Adrenal gland (tissue), 12 donors: ENCODE measurements around the gene SP8. TPM values are rescaled to one million over a fixed set of nuclear protein-coding genes. Genes with fewer than 3 reads are reported as not detected.

Source experiments
- DNase-seq, 7 donors: peaks; one replicate each; pipeline ENCODE4 v3.0.0-alpha.2; 2019 to 2020
- H3K27ac ChIP-seq, 5 donors: fragments of 200-600 bp; sonication (generic) in 4 of 5; 1 replicate in 3 of 5; 2 replicates in 2 of 5; pipeline versions ENCODE4 v1.5.1 to v1.8.0; 2016 to 2020; ENCODE audit warnings: mild to moderate bottlenecking in 1 of 5
- H3K27me3 ChIP-seq: fragments of 200-600 bp; 2 replicates; pipeline ENCODE4 v1.8.0; 2021
- H3K36me3 ChIP-seq, 2 donors: fragments of 200-600 bp; replicated peaks in 1 of 2; 1 replicate in 1 of 2; 2 replicates in 1 of 2; pipeline versions ENCODE4 v1.5.1 to v1.8.0; 2018 to 2022
- H3K4me1 ChIP-seq, 2 donors: fragments of 200-600 bp; replicated peaks in 1 of 2; 1 replicate in 1 of 2; 2 replicates in 1 of 2; pipeline versions ENCODE4 v1.5.1 to v1.8.0; 2018 to 2021
- H3K4me3 ChIP-seq, 4 donors: fragments of 200-600 bp; sonication (generic) in 3 of 4; one replicate each; pipeline ENCODE4 v1.5.1; 2016 to 2018
- H3K9me3 ChIP-seq, 3 donors: fragments of 200-600 bp; sonication (generic) in 1 of 3; replicated peaks in 1 of 3; 1 replicate in 2 of 3; 2 replicates in 1 of 3; pipeline versions ENCODE4 v1.5.1 to v1.8.0; 2016 to 2021
- POLR2A ChIP-seq, 2 donors: fragments of 450-650 bp; IDR thresholded peaks; one replicate each; pipeline ENCODE4 v1.6.1; 2017; ENCODE audit warnings: antibody characterized with exemption in 2 of 2, mild to moderate bottlenecking in 2 of 2, moderate library complexity in 1 of 2
- WGBS, 4 donors: extraction: QIAGEN DNeasy Blood & Tissue Kit in 2 of 4; methylation state at CpG; one replicate each; pipeline versions ENCODE4 v1.1.5 to v1.1.7; 2013 to 2017; 5-methylcytosine and 5-hydroxymethylcytosine counted together
- intact Hi-C, 2 donors: fragments of 100-400 bp; cut with DNase I; formaldehyde crosslinking; loops; one replicate each; pipeline versions ENCODE4 v1.14.1 to v1.15.0; 2022 to 2023
- polyA plus RNA-seq, 3 donors: library from polyadenylated mRNA; stranded (reverse); fragments of 200-250 nt in 2 of 3; fragments of 350-450 nt in 1 of 3; fragmentation: Illumina TruSeq in 1 of 3; extraction: RNeasy Lipid Tissue Mini Kit (QIAGEN cat#74804) in 1 of 3; gene quantifications; one replicate each; pipeline ENCODE4 v1.2.3, GENCODE V29; 2013 to 2014
- total RNA-seq, 9 donors: library from RNA; depleted of rRNA in 4 of 9; stranded (reverse); fragments of >200 nt in 4 of 9; fragments of 120-200 nt in 1 of 9; fragmentation: NEBNext Ultra II Directional in 1 of 9; extraction: Animal tissue kit (Norgen Biotek cat#: 25700) in 1 of 9; gene quantifications; one replicate each; pipeline versions ENCODE4 v1.1.0 to v1.2.4, GENCODE V29; 2013 to 2023
- TF ChIP-seq, protein P1 (sequence below), 6 experiments: fragments of 450-650 bp in 4 of 6; fragments of 200-600 bp in 2 of 6; sonication (generic) in 1 of 6; IDR thresholded peaks; 1 replicate in 5 of 6; 2 replicates in 1 of 6; pipeline versions ENCODE4 v1.5.1 to v1.8.0; 2016 to 2021; ENCODE audit warnings: antibody characterized with exemption in 6 of 6, mild to moderate bottlenecking in 2 of 6, moderate library complexity in 1 of 6
- donor health status: healthy with polysubstance abuse.
- donor health status: Bipolar disorder and iron deficiency.
- donor health status: DM: yes; HTN: yes; CAD: no.
- donor health status: DM: no; HTN: no; CAD: no.
- donor health status: DM: no; HTN: no; CAD: no.
- donor health status: DM: yes; HTN: yes; CAD: no.

SP8 gene
- total and polyA plus RNA-seq, 12 donors = not detected

- H3K36me3 ChIP-seq = no peaks in the 10 kb centered on the region
- no peak overlapping the region for H3K27ac ChIP-seq
- intact Hi-C loops = no loop called here
- TF ChIP-seq, protein P1, sequence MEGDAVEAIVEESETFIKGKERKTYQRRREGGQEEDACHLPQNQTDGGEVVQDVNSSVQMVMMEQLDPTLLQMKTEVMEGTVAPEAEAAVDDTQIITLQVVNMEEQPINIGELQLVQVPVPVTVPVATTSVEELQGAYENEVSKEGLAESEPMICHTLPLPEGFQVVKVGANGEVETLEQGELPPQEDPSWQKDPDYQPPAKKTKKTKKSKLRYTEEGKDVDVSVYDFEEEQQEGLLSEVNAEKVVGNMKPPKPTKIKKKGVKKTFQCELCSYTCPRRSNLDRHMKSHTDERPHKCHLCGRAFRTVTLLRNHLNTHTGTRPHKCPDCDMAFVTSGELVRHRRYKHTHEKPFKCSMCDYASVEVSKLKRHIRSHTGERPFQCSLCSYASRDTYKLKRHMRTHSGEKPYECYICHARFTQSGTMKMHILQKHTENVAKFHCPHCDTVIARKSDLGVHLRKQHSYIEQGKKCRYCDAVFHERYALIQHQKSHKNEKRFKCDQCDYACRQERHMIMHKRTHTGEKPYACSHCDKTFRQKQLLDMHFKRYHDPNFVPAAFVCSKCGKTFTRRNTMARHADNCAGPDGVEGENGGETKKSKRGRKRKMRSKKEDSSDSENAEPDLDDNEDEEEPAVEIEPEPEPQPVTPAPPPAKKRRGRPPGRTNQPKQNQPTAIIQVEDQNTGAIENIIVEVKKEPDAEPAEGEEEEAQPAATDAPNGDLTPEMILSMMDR (IDR thresholded peaks at IDR 0.05) = no peak
- TF ChIP-seq POLR2A (IDR thresholded peaks at IDR 0.05) = no peak
- H3K4me1 ChIP-seq = no peaks in the 10 kb centered on the region
- 44 to 55% (median 50%) methylated on average over 7 of the region's 7 CpGs for whole genome bisulfite sequencing, 4 donors
- H3K4me3 ChIP-seq = no peak overlapping the region
- no peaks in the 10 kb centered on the region for H3K9me3 ChIP-seq
- no peak for DNase-seq
- no peaks in the 10 kb centered on the region for H3K27me3 ChIP-seq
Measured at GRCh38 chr7:20744954-20745446, 41.7 kb downstream of the SP8 start.

DNA sequence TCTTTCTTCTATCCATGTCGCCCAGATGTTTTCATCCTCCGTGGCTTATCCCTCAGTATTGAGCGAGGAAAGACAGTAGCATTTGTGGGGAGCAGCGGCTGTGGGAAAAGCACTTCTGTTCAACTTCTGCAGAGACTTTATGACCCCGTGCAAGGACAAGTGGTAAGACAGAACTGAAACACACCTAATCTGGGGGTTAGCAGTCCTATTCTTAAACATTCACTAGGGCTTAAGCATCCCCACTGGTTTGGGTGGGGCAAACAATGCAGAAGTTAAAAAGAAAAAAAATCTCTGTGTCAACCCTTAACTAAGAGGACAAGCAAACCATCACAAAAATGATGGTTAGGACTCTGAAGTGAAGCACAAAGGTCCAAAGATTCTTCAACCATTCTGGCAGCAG, 43.8 kb downstream of the SP8 start:
- DNase-seq = no peak
- Histone ChIP-seq H3K27me3 (no peaks in the 10 kb centered on the region), H3K9me3 (no peaks in the 10 kb centered on the region), H3K27ac (no peak overlapping the region), H3K4me3 (no peak overlapping the region), H3K4me1 (no peaks in the 10 kb centered on the region), H3K36me3 (no peaks in the 10 kb centered on the region)
- no peak for TF ChIP-seq POLR2A (IDR thresholded peaks at IDR 0.05)
- TF ChIP-seq, protein P1 (IDR thresholded peaks at IDR 0.05) = no peak
- WGBS, 4 donors = 83 to 91% (median 88%) methylated on average over 5 of the region's 5 CpGs
- intact Hi-C loops = no loop called here

- WGBS, 4 donors = 60 to 92% (median 75%) methylated on average over 2 of the region's 2 CpGs
- DNase-seq = no peak
- Histone ChIP-seq H3K4me3 (no peak overlapping the region), H3K9me3 (no peaks in the 10 kb centered on the region), H3K4me1 (no peaks in the 10 kb centered on the region), H3K27ac (no peak overlapping the region), H3K27me3 (no peaks in the 10 kb centered on the region), H3K36me3 (no peaks in the 10 kb centered on the region)
- intact Hi-C loops = no loop called here
- no peak for TF ChIP-seq POLR2A (IDR thresholded peaks at IDR 0.05)
- TF ChIP-seq, protein P1 (IDR thresholded peaks at IDR 0.05) = no peak
Measured at GRCh38 chr7:20741801-20742200, 44.9 kb downstream of the SP8 start.

- intact Hi-C loops = no loop called here
- Histone ChIP-seq H3K9me3 (no peaks in the 10 kb centered on the region), H3K4me3 (no peak overlapping the region), H3K4me1 (no peaks in the 10 kb centered on the region), H3K27me3 (no peaks in the 10 kb centered on the region), H3K27ac (no peak overlapping the region), H3K36me3 (no peaks in the 10 kb centered on the region)
- WGBS, 4 donors = 87 to 91% (median 88%) methylated on average over 11 of the region's 11 CpGs
- TF ChIP-seq, protein P1 (IDR thresholded peaks at IDR 0.05) = no peak
- TF ChIP-seq POLR2A (IDR thresholded peaks at IDR 0.05) = no peak
- no peak for DNase-seq
Measured at GRCh38 chr7:20738518-20739481, 47.9 kb downstream of the SP8 start.
